SU-DHL-6 (cell line): ENCODE data around the gene PKDREJ.

ENCODE experiments used
- H2AFZ ChIP-seq: fragments of 200-600 bp; sonication (generic); 2 replicates; pipeline ENCODE4 v1.6.1; 2014; ENCODE audit warnings: low read depth, mild to moderate bottlenecking, moderate library complexity, mixed read lengths, antibody characterized with exemption, low read length; ENCODE audit not compliant: severe bottlenecking
- H3F3A ChIP-seq: fragments of 200-600 bp; shearing (Covaris generic); 2 replicates; pipeline ENCODE4 v1.6.0; 2016; ENCODE audit warnings: antibody characterized with exemption, mild to moderate bottlenecking; ENCODE audit not compliant: insufficient read depth
- H3K27ac ChIP-seq: fragments of 200-600 bp; sonication (generic); 2 replicates; pipeline ENCODE4 v1.5.1; 2016; ENCODE audit warnings: low read depth, mild to moderate bottlenecking, low read length, moderate library complexity, mixed read lengths
- H3K27me3 ChIP-seq: fragments of 200-600 bp; sonication (generic), shearing (Covaris generic); 2 replicates; pipeline ENCODE4 v1.6.0; 2014; ENCODE audit warnings: mild to moderate bottlenecking, low read length
- H3K36me3 ChIP-seq: fragments of 200-600 bp; sonication (generic); 2 replicates; pipeline ENCODE4 v1.6.1; 2014; ENCODE audit warnings: mild to moderate bottlenecking, low read length, mixed read lengths
- H3K4me2 ChIP-seq: fragments of 300-600, 200-600 bp; shearing (Covaris generic), sonication (generic); 2 replicates; pipeline ENCODE4 v1.6.0; 2014; ENCODE audit warnings: low read length, low read depth, mild to moderate bottlenecking; ENCODE audit not compliant: poor library complexity, severe bottlenecking
- H3K4me3 ChIP-seq: fragments of 200-600 bp; sonication (generic); 2 replicates; pipeline ENCODE4 v1.5.1; 2014; ENCODE audit warnings: antibody characterized with exemption, low read length, mild to moderate bottlenecking, mixed read lengths; ENCODE audit not compliant: insufficient read depth, poor library complexity, severe bottlenecking
- H3K79me2 ChIP-seq: fragments of 200-600 bp; sonication (generic); 2 replicates; pipeline ENCODE4 v1.6.1; 2014; ENCODE audit warnings: mild to moderate bottlenecking, low read length, moderate library complexity; ENCODE audit not compliant: insufficient read depth
- H3K9ac ChIP-seq: fragments of 200-600 bp; sonication (generic); 2 replicates; pipeline ENCODE4 v1.7.0; 2014; ENCODE audit warnings: mild to moderate bottlenecking, low read length
- H3K9me2 ChIP-seq: fragments of 200-600 bp; sonication (generic); replicated peaks from 2 replicates; pipeline ENCODE4 v1.6.1; 2014; ENCODE audit warnings: low read length; ENCODE audit not compliant: insufficient read depth
- H3K9me3 ChIP-seq: fragments of 200-600 bp; sonication (generic); 2 replicates; pipeline ENCODE4 v1.6.1; 2014; ENCODE audit warnings: low read length, mixed read lengths; ENCODE audit not compliant: insufficient read depth
- H4K20me1 ChIP-seq: fragments of 200-600 bp; sonication (generic); 2 replicates; pipeline ENCODE4 v1.6.1; 2014; ENCODE audit warnings: low read depth, mild to moderate bottlenecking, antibody characterized with exemption, low read length, moderate library complexity, mixed read lengths
- CTCF ChIP-seq: fragments of 200-600 bp; sonication (generic); IDR thresholded peaks from one replicate; pipeline ENCODE4 v1.5.1; 2017; ENCODE audit warnings: antibody characterized with exemption, mild to moderate bottlenecking, low read length, moderate library complexity; ENCODE audit not compliant: insufficient read depth, poor library complexity, severe bottlenecking
- EZH2phosphoT487 ChIP-seq: fragments of 200-600 bp; sonication (generic), shearing (Covaris generic); conservative IDR thresholded peaks from 2 replicates; pipeline ENCODE4 v1.6.1; 2018; ENCODE audit warnings: mild to moderate bottlenecking, antibody characterized with exemption, low read length, moderate library complexity, mixed read lengths

The PKDREJ gene

GRCh38 chr22:46245511-46245910 is 17.6 kb downstream of the PKDREJ start:
- Histone ChIP-seq H3K9me2 (no peaks in the 10 kb centered on the region), H2AFZ (no peak overlapping the region), H4K20me1 (no peaks in the 10 kb centered on the region), H3K27me3 (no peaks in the 10 kb centered on the region), H3K4me2 (no peak overlapping the region), H3K36me3 (no peaks in the 10 kb centered on the region), H3K9me3 (no peaks in the 10 kb centered on the region), H3K4me3 (no peak overlapping the region), H3K9ac (no peak overlapping the region), H3K79me2 (no peaks in the 10 kb centered on the region; the same call in 1 of the 2 replicates), H3F3A (no peaks in the 10 kb centered on the region), H3K27ac (no peak overlapping the region)
- TF ChIP-seq EZH2phosphoT487, result no peak
- no peak for TF ChIP-seq CTCF

GRCh38 chr22:46244771-46245170 is 18.4 kb downstream of the PKDREJ start:
- H3K9me3 ChIP-seq, result no peaks in the 10 kb centered on the region
- no peaks in the 10 kb centered on the region for H4K20me1 ChIP-seq
- H3K9ac ChIP-seq, result no peak overlapping the region
- H3K9me2 ChIP-seq, result no peaks in the 10 kb centered on the region
- H3K4me2 ChIP-seq, result no peak overlapping the region
- H3K4me3 ChIP-seq, result no peak overlapping the region
- H3K27ac ChIP-seq, result no peak overlapping the region
- TF ChIP-seq CTCF (no peak), EZH2phosphoT487 (no peak)
- no peaks in the 10 kb centered on the region for H3K27me3 ChIP-seq
- H3F3A ChIP-seq, result no peaks in the 10 kb centered on the region
- H3K79me2 ChIP-seq, result no peaks in the 10 kb centered on the region; the same call in 1 of the 2 replicates
- H2AFZ ChIP-seq, result no peak overlapping the region
- H3K36me3 ChIP-seq, result no peaks in the 10 kb centered on the region

GRCh38 chr22:46242076-46242475 is 21.1 kb downstream of the PKDREJ start:
- Histone ChIP-seq H3K27me3 (no peaks in the 10 kb centered on the region), H3K4me3 (no peak overlapping the region), H3K9ac (no peak overlapping the region), H3K4me2 (no peak overlapping the region), H3K79me2 (no peaks in the 10 kb centered on the region), H2AFZ (no peak overlapping the region), H3K36me3 (no peaks in the 10 kb centered on the region), H4K20me1 (no peaks in the 10 kb centered on the region), H3K27ac (no peak overlapping the region), H3K9me2 (no peaks in the 10 kb centered on the region), H3K9me3 (no peaks in the 10 kb centered on the region), H3F3A (no peaks in the 10 kb centered on the region)
- TF ChIP-seq EZH2phosphoT487 (no peak), CTCF (no peak)
